Heart right ventricle (tissue), 16 donors: ENCODE data around the gene FRMD8. TPM values are rescaled to one million over a fixed set of nuclear protein-coding genes. Genes with fewer than 3 reads are reported as not detected.
A peak's percentile ranks its signal among the peaks of the same experiment; 100 is the strongest.

Experiments
- ATAC-seq, 8 donors: fragments of 200-7000 bp; cut with Tn5 transposase; one replicate each; pipeline ENCODE4 v1.9.1; 2020; ENCODE audit warnings: mild to moderate bottlenecking in 8 of 8, moderate library complexity in 8 of 8, moderate number of reproducible peaks in 1 of 8
- DNase-seq, 2 donors: peaks; one replicate each; pipeline ENCODE4 v3.0.0-alpha.2; 2020
- H3K27ac ChIP-seq, 10 donors: fragments of 200-600 bp; sonication (generic) in 2 of 10; one replicate each; pipeline versions ENCODE4 v1.5.0 to v1.8.0; 2020 to 2022; ENCODE audit warnings: mild to moderate bottlenecking in 3 of 10
- H3K27me3 ChIP-seq, 7 donors: fragments of 200-600 bp; one replicate each; pipeline ENCODE4 v1.8.0; 2021 to 2022; ENCODE audit warnings: mild to moderate bottlenecking in 2 of 7
- H3K36me3 ChIP-seq, 9 donors: fragments of 200-600 bp; sonication (generic) in 1 of 9; one replicate each; pipeline versions ENCODE4 v1.5.0 to v1.8.0; 2020 to 2022; ENCODE audit warnings: mild to moderate bottlenecking in 2 of 9
- H3K4me1 ChIP-seq, 9 donors: fragments of 200-600 bp; sonication (generic) in 1 of 9; one replicate each; pipeline versions ENCODE4 v1.5.0 to v1.8.0; 2020 to 2022; ENCODE audit warnings: mild to moderate bottlenecking in 4 of 9
- H3K4me3 ChIP-seq, 10 donors: fragments of 200-600 bp; sonication (generic) in 2 of 10; one replicate each; pipeline versions ENCODE4 v1.5.0 to v1.8.0; 2020 to 2022; ENCODE audit warnings: mild to moderate bottlenecking in 7 of 10, moderate library complexity in 2 of 10
- H3K9me3 ChIP-seq, 11 donors: fragments of 200-600 bp in 10 of 11; sonication (generic) in 2 of 11; one replicate each; pipeline versions ENCODE4 v1.5.0 to v1.8.0; 2013 to 2022; ENCODE audit warnings: mild to moderate bottlenecking in 2 of 11, control low read depth in 1 of 11, moderate library complexity in 1 of 11
- WGBS, 2 donors: extraction: QIAGEN DNeasy Blood & Tissue Kit; methylation state at CpG; one replicate each; pipeline ENCODE4 v1.1.7; 2013; ENCODE audit warnings: inconsistent platforms in 1 of 2; 5-methylcytosine and 5-hydroxymethylcytosine counted together
- intact Hi-C, 10 donors: fragments of 100-400 bp; cut with DNase I; formaldehyde crosslinking; loops; one replicate each; pipeline versions ENCODE4 v1.11.1 to v1.14.2; 2022
- long read RNA-seq, 3 donors: library from polyadenylated mRNA; unstranded; transcript quantifications; one replicate each; pipeline ENCODE4 v2.0.0, GENCODE V29; 2020 to 2021
- polyA plus RNA-seq, 2 donors: library from polyadenylated mRNA; stranded (reverse); fragments of 200-250 nt; gene quantifications; one replicate each; pipeline ENCODE4 v1.2.3, GENCODE V29; 2013
- total RNA-seq, 10 donors: library from RNA; stranded (reverse); fragmentation: NEBNext Ultra II Directional in 3 of 10; extraction: Animal tissue kit (Norgen Biotek cat#: 25700) in 3 of 10; gene quantifications; one replicate each; pipeline versions ENCODE4 v1.2.1 to v1.2.4, GENCODE V29; 2021 to 2023
- TF ChIP-seq, protein P1 (sequence below), 9 donors: fragments of 200-600 bp; sonication (generic) in 2 of 9; IDR thresholded peaks; one replicate each; pipeline versions ENCODE4 v1.5.0 to v1.8.0; 2021 to 2022; ENCODE audit warnings: antibody characterized with exemption in 9 of 9, mild to moderate bottlenecking in 5 of 9, moderate library complexity in 1 of 9
- donor health status: Arrhythmogenic right ventricular cardiomyopathy.
- donor health status: ischemic (EF 13 %, LVEDD 7.1; RV severe dilation, severe dysfunction).
- donor health status: healthy with polysubstance abuse.
- donor health status: DM: no; HTN: yes; CAD: no.
- donor health status: DM: no; HTN: no; CAD: no.
- donor health status: ischemic (EF 25% LVEDD 6.9; RV normal size, moderate dysfunction).
- donor health status: ischemic (EF 25% LVEDD 5.7; RV mildly dilated, moderate dysfunction).
- donor health status: healthy.
- donor health status: DM: yes; HTN: yes; CAD: no.
- donor health status: Ischemic cardiomyopathy.
- donor health status: ischemic (EF 35%, LVEDD 5.7; RV mildly dilated, moderate dysfunction).
- donor health status: nonischemic (EF 11% LVEDD 7.7; RV severe dilation, severe dysfunction).
- donor health status: DM: yes; HTN: yes; CAD: no.
- donor health status: PGD.
- donor health status: ischemic (EF 29% LVEDD 5.4; RV normal size, mild dysfunction).
- donor health status: nonischemic (EF 23%, LVEDD 6.1; RV moderate dilation, normal function).

The FRMD8 gene, protein sequence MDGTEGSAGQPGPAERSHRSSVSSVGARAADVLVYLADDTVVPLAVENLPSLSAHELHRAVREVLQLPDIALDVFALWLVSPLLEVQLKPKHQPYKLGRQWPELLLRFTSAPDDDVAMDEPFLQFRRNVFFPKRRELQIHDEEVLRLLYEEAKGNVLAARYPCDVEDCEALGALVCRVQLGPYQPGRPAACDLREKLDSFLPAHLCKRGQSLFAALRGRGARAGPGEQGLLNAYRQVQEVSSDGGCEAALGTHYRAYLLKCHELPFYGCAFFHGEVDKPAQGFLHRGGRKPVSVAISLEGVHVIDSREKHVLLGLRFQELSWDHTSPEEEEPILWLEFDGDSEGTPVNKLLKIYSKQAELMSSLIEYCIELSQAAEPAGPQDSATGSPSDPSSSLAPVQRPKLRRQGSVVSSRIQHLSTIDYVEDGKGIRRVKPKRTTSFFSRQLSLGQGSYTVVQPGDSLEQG
- 10 to 100 TPM in 6 of 10 donors, 1 to 10 TPM in 4; 6.0 to 16.9 (median 12.2) TPM for total RNA-seq
- 10 to 100 TPM in 1 of 2 donors, 1 to 10 TPM in 1; 9.9 to 12.9 TPM for polyA plus RNA-seq
- long read RNA-seq, donor 1, transcript FRMD8-201 (11 exons, 3,723 nt): major isoform, 18 of 34 reads
- long read RNA-seq, donor 1, partial matches to known transcripts: 12 of 34 reads
- long read RNA-seq, donor 1, other reads (novel, unspliced or antisense): 2 of 34 reads
- long read RNA-seq, donor 2, transcript FRMD8-201 (11 exons, 3,723 nt): major isoform, 17 of 48 reads
- long read RNA-seq, donor 2, partial matches to known transcripts: 25 of 48 reads
- long read RNA-seq, donor 2, other reads (novel, unspliced or antisense): 1 of 48 reads
- long read RNA-seq, donor 3, transcript FRMD8-201 (11 exons, 3,723 nt): major isoform, 44 of 71 reads
- long read RNA-seq, donor 3, transcript FRMD8-203 (10 exons, 1,818 nt): minor isoform, 11 of 71 reads
- long read RNA-seq, donor 3, partial matches to known transcripts: 8 of 71 reads
- long read RNA-seq, donor 3, other reads (novel, unspliced or antisense): 8 of 71 reads

GRCh38 chr11:65386307-65387140 lies at the start of gene FRMD8:
TSS of gene FRMD8 (plus strand) at chr11:65386637. CDS start at chr11:65387037, 400 bp downstream.
- peak within 1 kb of the TSS; percentile 64 to 99 (median 98) for H3K27ac ChIP-seq
- intact Hi-C loops: no loop called here
- peak; percentile 93 to 95 for DNase-seq
- H3K4me3 ChIP-seq: peak within 1 kb of the TSS; percentile 67 to 97 (median 89)
- no peaks in the 10 kb centered on the region for H3K27me3 ChIP-seq
- 1 to 3% methylated on average over 62 to 76 of the region's 76 CpGs for WGBS, 2 donors
- peaks cover 31 to 96% (median 79%) of the 10 kb centered on the region in 9 donors for H3K4me1 ChIP-seq
- H3K9me3 ChIP-seq: no peaks in the 10 kb centered on the region
- peak; percentile 58 to 79 (median 71) for ATAC-seq
- H3K36me3 ChIP-seq: peaks cover 0 to 28% (median 0%) of the 10 kb centered on the region in 9 donors
- TF ChIP-seq, protein P1, sequence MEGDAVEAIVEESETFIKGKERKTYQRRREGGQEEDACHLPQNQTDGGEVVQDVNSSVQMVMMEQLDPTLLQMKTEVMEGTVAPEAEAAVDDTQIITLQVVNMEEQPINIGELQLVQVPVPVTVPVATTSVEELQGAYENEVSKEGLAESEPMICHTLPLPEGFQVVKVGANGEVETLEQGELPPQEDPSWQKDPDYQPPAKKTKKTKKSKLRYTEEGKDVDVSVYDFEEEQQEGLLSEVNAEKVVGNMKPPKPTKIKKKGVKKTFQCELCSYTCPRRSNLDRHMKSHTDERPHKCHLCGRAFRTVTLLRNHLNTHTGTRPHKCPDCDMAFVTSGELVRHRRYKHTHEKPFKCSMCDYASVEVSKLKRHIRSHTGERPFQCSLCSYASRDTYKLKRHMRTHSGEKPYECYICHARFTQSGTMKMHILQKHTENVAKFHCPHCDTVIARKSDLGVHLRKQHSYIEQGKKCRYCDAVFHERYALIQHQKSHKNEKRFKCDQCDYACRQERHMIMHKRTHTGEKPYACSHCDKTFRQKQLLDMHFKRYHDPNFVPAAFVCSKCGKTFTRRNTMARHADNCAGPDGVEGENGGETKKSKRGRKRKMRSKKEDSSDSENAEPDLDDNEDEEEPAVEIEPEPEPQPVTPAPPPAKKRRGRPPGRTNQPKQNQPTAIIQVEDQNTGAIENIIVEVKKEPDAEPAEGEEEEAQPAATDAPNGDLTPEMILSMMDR (IDR thresholded peaks at IDR 0.05): no peak

- DNase-seq (no peak), ATAC-seq (no peak)
- no peaks in the 10 kb centered on the region for H3K27me3 ChIP-seq
- peaks cover 7 to 66% (median 37%) of the 10 kb centered on the region in 9 donors for H3K4me1 ChIP-seq
- 78 to 84% methylated on average over 7 of the region's 7 CpGs for WGBS, 2 donors
- H3K4me3 ChIP-seq: no peak overlapping the region
- TF ChIP-seq, protein P1 (IDR thresholded peaks at IDR 0.05): no peak
- intact Hi-C loops: no loop called here
- no peak overlapping the region for H3K27ac ChIP-seq
- H3K9me3 ChIP-seq: no peaks in the 10 kb centered on the region
- H3K36me3 ChIP-seq: peaks cover 0 to 73% (median 36%) of the 10 kb centered on the region in 9 donors
Observed at GRCh38 chr11:65338676-65339075, 47.8 kb upstream of the FRMD8 start.

DNA sequence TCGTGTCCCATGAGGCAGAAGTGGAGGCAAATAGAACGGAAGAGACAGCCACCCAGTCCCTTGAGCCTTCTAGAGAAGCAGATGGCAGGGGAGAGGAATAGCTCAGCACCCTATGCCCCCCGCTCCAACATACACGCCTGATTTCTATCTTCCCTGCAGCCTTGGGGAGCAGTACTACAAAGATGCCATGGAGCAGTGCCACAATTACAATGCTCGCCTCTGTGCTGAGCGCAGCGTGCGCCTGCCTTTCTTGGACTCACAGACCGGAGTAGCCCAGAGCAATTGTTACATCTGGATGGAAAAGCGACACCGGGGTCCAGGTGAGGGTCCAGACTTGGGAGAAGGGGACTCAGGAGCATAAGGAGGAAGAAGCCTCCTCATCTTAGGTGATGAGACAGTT lies 46.2 kb upstream of the FRMD8 start:
- no peak for DNase-seq
- 92 to 94% methylated on average over 11 of the region's 11 CpGs for WGBS, 2 donors
- peaks cover 0 to 88% (median 52%) of the 10 kb centered on the region in 9 donors for H3K36me3 ChIP-seq
- no peak for ATAC-seq
- no peaks in the 10 kb centered on the region for H3K9me3 ChIP-seq
- no peaks in the 10 kb centered on the region for H3K27me3 ChIP-seq
- H3K27ac ChIP-seq: no peak overlapping the region
- intact Hi-C loops: no loop called here
- H3K4me3 ChIP-seq: no peak overlapping the region
- H3K4me1 ChIP-seq: peaks cover 3 to 57% (median 28%) of the 10 kb centered on the region in 9 donors
- TF ChIP-seq, protein P1 (IDR thresholded peaks at IDR 0.05): no peak
